Neural progenitor cell (in vitro differentiated cells): ENCODE results near the gene UBA1.

Experiments
- EZH2 ChIP-seq: fragments of 200-600 bp; sonication (generic); IDR thresholded peaks from 2 replicates; pipeline ENCODE4 v1.6.1; 2017; ENCODE audit warnings: antibody characterized with exemption, mild to moderate bottlenecking, moderate library complexity
- EZH2phosphoT487 ChIP-seq: fragments of 200-600 bp; sonication (generic); IDR thresholded peaks from 2 replicates; pipeline ENCODE4 v1.6.1; 2017; ENCODE audit warnings: antibody characterized with exemption
- TF ChIP-seq, protein P1 (sequence below): fragments of 200-600 bp; sonication (generic); IDR thresholded peaks from 2 replicates; pipeline ENCODE4 v1.5.1; 2017; ENCODE audit warnings: antibody characterized with exemption, mild to moderate bottlenecking

DNA sequence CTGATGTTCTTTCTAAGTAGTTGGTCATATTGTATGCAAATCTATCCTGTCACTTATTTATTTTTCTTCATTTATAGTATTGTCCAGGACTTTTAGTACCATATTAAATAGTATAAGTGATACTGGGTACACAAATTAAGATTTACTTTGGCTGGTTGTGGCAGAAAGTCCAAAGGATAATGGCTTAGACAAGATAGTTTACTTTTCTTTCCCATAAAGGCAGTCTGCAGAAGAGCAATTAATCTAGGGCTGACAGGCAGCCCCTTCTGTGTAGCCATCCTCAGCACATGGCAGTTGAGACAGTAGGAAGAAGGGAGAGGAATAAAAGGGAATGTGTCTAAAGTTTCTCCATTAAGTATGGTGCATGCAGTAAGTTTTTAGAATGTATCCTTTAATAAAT, 42.2 kb upstream of the UBA1 start:
- TF ChIP-seq, protein P1, sequence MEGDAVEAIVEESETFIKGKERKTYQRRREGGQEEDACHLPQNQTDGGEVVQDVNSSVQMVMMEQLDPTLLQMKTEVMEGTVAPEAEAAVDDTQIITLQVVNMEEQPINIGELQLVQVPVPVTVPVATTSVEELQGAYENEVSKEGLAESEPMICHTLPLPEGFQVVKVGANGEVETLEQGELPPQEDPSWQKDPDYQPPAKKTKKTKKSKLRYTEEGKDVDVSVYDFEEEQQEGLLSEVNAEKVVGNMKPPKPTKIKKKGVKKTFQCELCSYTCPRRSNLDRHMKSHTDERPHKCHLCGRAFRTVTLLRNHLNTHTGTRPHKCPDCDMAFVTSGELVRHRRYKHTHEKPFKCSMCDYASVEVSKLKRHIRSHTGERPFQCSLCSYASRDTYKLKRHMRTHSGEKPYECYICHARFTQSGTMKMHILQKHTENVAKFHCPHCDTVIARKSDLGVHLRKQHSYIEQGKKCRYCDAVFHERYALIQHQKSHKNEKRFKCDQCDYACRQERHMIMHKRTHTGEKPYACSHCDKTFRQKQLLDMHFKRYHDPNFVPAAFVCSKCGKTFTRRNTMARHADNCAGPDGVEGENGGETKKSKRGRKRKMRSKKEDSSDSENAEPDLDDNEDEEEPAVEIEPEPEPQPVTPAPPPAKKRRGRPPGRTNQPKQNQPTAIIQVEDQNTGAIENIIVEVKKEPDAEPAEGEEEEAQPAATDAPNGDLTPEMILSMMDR, result no peak
- TF ChIP-seq EZH2phosphoT487 (no peak), EZH2 (no peak)
